ENCODE measurements around the gene SURF6.
"Not testable (repeated sequence)": the region's sequence is repeated elsewhere in the genome, so short reads cannot be mapped to it uniquely, and the experiment has no call there.

SURF6 gene

GRCh38 chr9:133327021-133327420, 9.0 kb downstream of the SURF6 start:
- not testable (repeated sequence) for DNase-seq (ENCODE audit: low read depth)

GRCh38 chr9:133323991-133324703, 11.8 kb downstream of the SURF6 start:
- no peak for DNase-seq (ENCODE audit: low read depth)

GRCh38 chr9:133323211-133323610, 12.8 kb downstream of the SURF6 start:
- DNase-seq (ENCODE audit: low read depth): no peak

GRCh38 chr9:133322701-133323100, 13.3 kb downstream of the SURF6 start:
- no peak for DNase-seq (ENCODE audit: low read depth)

GRCh38 chr9:133321411-133321935, 14.5 kb downstream of the SURF6 start:
- DNase-seq (ENCODE audit: low read depth): no peak

- DNase-seq (ENCODE audit: low read depth): no peak
Observed at GRCh38 chr9:133320421-133320881, 15.5 kb downstream of the SURF6 start.

- DNase-seq (ENCODE audit: low read depth): not testable (repeated sequence)
Observed at GRCh38 chr9:133317551-133317950, 18.4 kb downstream of the SURF6 start.

- no peak for DNase-seq (ENCODE audit: low read depth)
Observed at GRCh38 chr9:133315997-133316396, 20.0 kb downstream of the SURF6 start.

GRCh38 chr9:133309608-133310007, 26.4 kb downstream of the SURF6 start:
- DNase-seq (ENCODE audit: low read depth): no peak

GRCh38 chr9:133307301-133307700, 28.7 kb downstream of the SURF6 start:
- DNase-seq (ENCODE audit: low read depth): no peak

GRCh38 chr9:133306242-133307204, 29.5 kb downstream of the SURF6 start:
- DNase-seq (ENCODE audit: low read depth): peak; percentile 27

GRCh38 chr9:133305731-133306130, 30.3 kb downstream of the SURF6 start:
- DNase-seq (ENCODE audit: low read depth): no peak

GRCh38 chr9:133304477-133305377, 31.3 kb downstream of the SURF6 start:
- DNase-seq (ENCODE audit: low read depth): no peak

GRCh38 chr9:133304158-133304470, 31.9 kb downstream of the SURF6 start:
- no peak for DNase-seq (ENCODE audit: low read depth)

- DNase-seq (ENCODE audit: low read depth): no peak
Observed at GRCh38 chr9:133303266-133304157, 32.5 kb downstream of the SURF6 start.

- DNase-seq (ENCODE audit: low read depth): no peak
Observed at GRCh38 chr9:133301253-133302230, 34.4 kb downstream of the SURF6 start.

- not testable (repeated sequence) for DNase-seq (ENCODE audit: low read depth)
Observed at GRCh38 chr9:133299996-133300395, 36.0 kb downstream of the SURF6 start.

GRCh38 chr9:133294257-133294656, 41.7 kb downstream of the SURF6 start:
- DNase-seq (ENCODE audit: low read depth): no peak

GRCh38 chr9:133290751-133291302, 45.2 kb downstream of the SURF6 start:
- DNase-seq (ENCODE audit: low read depth): no peak
